ENCODE results near the gene ENPP6. TPM values are rescaled to one million over a fixed set of nuclear protein-coding genes. Genes with fewer than 3 reads are reported as not detected.

The ENPP6 gene
- total RNA-seq, 2 experiments from 2014 or later, result not detected

GRCh38 chr4:184248216-184248615 lies 30.5 kb upstream of the ENPP6 start:
- Mint-ChIP-seq H3K36me3 (ENCODE audit: low read depth) (no peaks in the 10 kb centered on the region), H3K9me3 (no peaks in the 10 kb centered on the region), H3K4me3 (no peak overlapping the region), H3K4me1 (ENCODE audit: low read depth) (no peaks in the 10 kb centered on the region), H3K27me3 (no peaks in the 10 kb centered on the region), H3K27ac (no peak overlapping the region)
- Histone ChIP-seq H3K9me3 (ENCODE audit: control insufficient read depth in 1 of 2, insufficient read depth in 1 of 2, low read length in 2 of 2) (peaks cover 0 to 7% of the 10 kb centered on the region in 2 experiments), H3K36me3 (ENCODE audit: insufficient read depth, low read length) (no peaks in the 10 kb centered on the region), H3K27ac (ENCODE audit: low read depth in 1 of 2, low read length in 2 of 2) (no peak overlapping the region), H3K27me3 (ENCODE audit: control insufficient read depth in 1 of 2, insufficient read depth in 2 of 2, low read length in 2 of 2) (no peaks in the 10 kb centered on the region), H3K4me1 (ENCODE audit: insufficient read depth, low read length) (peaks cover 6% of the 10 kb centered on the region), H3K4me3 (ENCODE audit: low read length) (no peak overlapping the region)
- no peak for TF ChIP-seq CTCF (IDR thresholded peaks at IDR 0.05)
- no peak for ATAC-seq (ENCODE audit: poor library complexity)
- ChIA-PET POLR2A (no interaction called here), CTCF (interaction anchor here (0.7 to 1.4 kb wide), 3 partner anchors 10 to 16 kb away, joined by 3 to 4 read pairs (median 3); no protein-coding TSS in a partner anchor)
- DNase-seq, result no peak
- intact Hi-C loops (cut with DNase I, micrococcal nuclease), result no loop called here

DNA sequence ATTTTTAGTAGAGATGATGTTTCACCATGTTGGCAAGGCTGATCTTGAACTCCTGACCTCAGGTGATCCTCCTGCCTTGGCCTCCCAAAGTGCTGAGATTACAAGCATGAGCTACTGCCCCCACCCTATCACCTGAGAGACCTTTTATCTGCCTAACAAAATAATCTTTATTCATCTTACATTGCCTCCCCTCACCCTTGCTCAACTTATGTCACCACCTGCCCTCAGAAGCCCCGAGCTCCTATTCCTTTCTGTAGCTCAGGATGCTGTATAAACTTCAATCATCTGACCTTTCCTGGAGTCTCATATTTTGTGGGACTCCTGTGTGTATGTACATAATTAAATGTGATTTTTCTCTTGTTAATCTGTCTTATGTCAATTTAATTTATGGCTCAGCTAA lies 29.7 kb upstream of the ENPP6 start:
- ATAC-seq (ENCODE audit: poor library complexity) (no peak), DNase-seq (no peak)
- intact Hi-C loops (cut with DNase I, micrococcal nuclease), result no loop called here
- Histone ChIP-seq H3K27me3 (ENCODE audit: control insufficient read depth in 1 of 2, insufficient read depth in 2 of 2, low read length in 2 of 2) (no peaks in the 10 kb centered on the region), H3K36me3 (ENCODE audit: insufficient read depth, low read length) (no peaks in the 10 kb centered on the region), H3K27ac (ENCODE audit: low read depth in 1 of 2, low read length in 2 of 2) (no peak overlapping the region), H3K4me1 (ENCODE audit: insufficient read depth, low read length) (peaks cover 4% of the 10 kb centered on the region), H3K9me3 (ENCODE audit: control insufficient read depth in 1 of 2, insufficient read depth in 1 of 2, low read length in 2 of 2) (no peaks in the 10 kb centered on the region), H3K4me3 (ENCODE audit: low read length) (no peak overlapping the region)
- ChIA-PET CTCF (interaction anchor here (0.7 to 1.4 kb wide), 2 partner anchors 15 to 17 kb away, joined by 3 to 4 read pairs; no protein-coding TSS in a partner anchor), POLR2A (no interaction called here)
- H3K27me3 Mint-ChIP-seq, result no peaks in the 10 kb centered on the region
- no peaks in the 10 kb centered on the region for H3K36me3 Mint-ChIP-seq (ENCODE audit: low read depth)
- H3K9me3 Mint-ChIP-seq, result no peaks in the 10 kb centered on the region
- no peak for TF ChIP-seq CTCF (IDR thresholded peaks at IDR 0.05)
- no peaks in the 10 kb centered on the region for H3K4me1 Mint-ChIP-seq (ENCODE audit: low read depth)
- no peak overlapping the region for H3K27ac Mint-ChIP-seq
- no peak overlapping the region for H3K4me3 Mint-ChIP-seq

DNA sequence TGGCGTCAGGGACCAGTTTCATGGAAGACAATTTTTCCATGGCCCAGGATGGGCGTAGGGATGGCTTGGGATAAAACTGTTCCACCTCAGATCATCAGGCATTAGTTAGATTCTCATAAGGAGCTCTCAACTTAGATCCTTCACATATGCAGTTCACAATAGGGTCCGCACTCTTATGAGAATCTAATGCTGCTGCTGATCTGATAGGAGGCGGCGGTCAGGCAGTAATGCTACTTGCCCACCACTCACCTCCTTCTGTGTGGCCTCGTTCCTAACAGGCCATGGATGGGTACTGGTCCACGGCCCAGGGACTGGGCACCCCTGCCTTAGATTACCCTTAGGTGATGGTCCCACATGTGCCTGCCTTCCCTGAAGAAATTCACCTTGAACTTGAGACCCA lies 28.8 kb upstream of the ENPP6 start:
- H3K36me3 Mint-ChIP-seq (ENCODE audit: low read depth), result no peaks in the 10 kb centered on the region
- Histone ChIP-seq H3K27me3 (ENCODE audit: control insufficient read depth in 1 of 2, insufficient read depth in 2 of 2, low read length in 2 of 2) (no peaks in the 10 kb centered on the region), H3K9me3 (ENCODE audit: control insufficient read depth in 1 of 2, insufficient read depth in 1 of 2, low read length in 2 of 2) (no peaks in the 10 kb centered on the region), H3K4me1 (ENCODE audit: insufficient read depth, low read length) (peaks cover 4% of the 10 kb centered on the region), H3K27ac (ENCODE audit: low read depth in 1 of 2, low read length in 2 of 2) (no peak overlapping the region), H3K36me3 (ENCODE audit: insufficient read depth, low read length) (no peaks in the 10 kb centered on the region), H3K4me3 (ENCODE audit: low read length) (no peak overlapping the region)
- ChIA-PET CTCF (no interaction called here), POLR2A (no interaction called here)
- H3K27ac Mint-ChIP-seq, result no peak overlapping the region
- no peak for DNase-seq
- no peak for ATAC-seq (ENCODE audit: poor library complexity)
- H3K9me3 Mint-ChIP-seq, result no peaks in the 10 kb centered on the region
- TF ChIP-seq CTCF (IDR thresholded peaks at IDR 0.05), result no peak
- intact Hi-C loops (cut with DNase I, micrococcal nuclease), result no loop called here
- no peak overlapping the region for H3K4me3 Mint-ChIP-seq
- no peaks in the 10 kb centered on the region for H3K27me3 Mint-ChIP-seq
- no peaks in the 10 kb centered on the region for H3K4me1 Mint-ChIP-seq (ENCODE audit: low read depth)
